NT2/D1 (cell line): ENCODE data around the gene NSD2.

Experiments used
- YY1 ChIP-seq: IDR thresholded peaks from 2 replicates; pipeline ENCODE4 v1.6.1; 2011; ENCODE audit not compliant: insufficient read length, insufficient read depth
- ZNF274 ChIP-seq: IDR thresholded peaks from 2 replicates; pipeline ENCODE4 v1.6.1; 2011; ENCODE audit warnings: mild to moderate bottlenecking, low read depth, low read length

- TF ChIP-seq ZNF274 (no peak), YY1 (no peak)
Measured at GRCh38 chr4:1864076-1865008, 6.9 kb upstream of the NSD2 start.
